GM23248 (cell line): ENCODE measurements around the gene SCYGR8.

Experiments
- EZH2 ChIP-seq: fragments of 200-600 bp; sonication (generic); IDR thresholded peaks from 2 replicates; pipeline ENCODE4 v1.6.1; 2018; ENCODE audit warnings: antibody characterized with exemption, mild to moderate bottlenecking; ENCODE audit not compliant: insufficient read depth, poor library complexity, severe bottlenecking
- EZH2phosphoT487 ChIP-seq: fragments of 200-600 bp; sonication (generic); IDR thresholded peaks from 2 replicates; pipeline ENCODE4 v1.6.1; 2018; ENCODE audit warnings: antibody characterized with exemption, moderate library complexity, mild to moderate bottlenecking, low read depth; ENCODE audit not compliant: insufficient read depth

DNA sequence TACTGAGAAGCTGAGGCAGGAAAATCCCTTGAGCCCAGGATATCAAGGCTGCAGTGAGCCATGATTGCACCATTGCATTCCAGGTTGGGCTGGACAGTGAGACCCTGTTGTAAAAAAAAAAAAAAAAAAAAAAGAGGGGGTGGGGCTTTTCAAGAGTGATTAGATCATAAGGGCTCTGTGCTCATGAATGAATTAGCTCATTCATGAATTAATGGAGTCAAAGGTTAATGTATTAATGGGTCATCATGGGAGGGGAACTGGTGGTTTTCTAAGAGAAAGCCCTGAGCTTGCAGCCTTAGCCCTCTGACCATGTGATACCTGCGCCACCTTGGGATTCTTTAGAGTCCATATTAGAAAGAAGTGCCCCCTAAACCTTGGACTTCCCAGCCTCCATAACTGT is 32.4 kb upstream of the SCYGR8 start:
- TF ChIP-seq EZH2 (no peak), EZH2phosphoT487 (no peak)
